Measurements from ENCODE around the gene UBXN4. TPM values are rescaled to one million over a fixed set of nuclear protein-coding genes. Genes with fewer than 3 reads are reported as not detected.
A peak's percentile ranks its signal among the peaks of the same experiment; 100 is the strongest.

The UBXN4 gene
- total and polyA plus RNA-seq, 2 of the 4 experiments (the other 2 are of a cell fraction): 48.1 to 49.1 TPM

- no peak overlapping the region for H3K9ac ChIP-seq (ENCODE audit: low read depth, low read length)
- H3K56ac ChIP-seq (ENCODE audit: extremely low read depth, insufficient read depth, low read length): no peak overlapping the region
- no peak overlapping the region for H3K4me2 ChIP-seq (ENCODE audit: low read depth, low read length)
- H3K4me1 ChIP-seq (ENCODE audit: control insufficient read depth, insufficient read depth, low read length): peaks cover 7% of the 10 kb centered on the region
- CTCF ChIA-PET: interaction anchor here (0.6 to 2.0 kb wide), 2 partner anchors 13 to 127 kb away, joined by 3 to 5 read pairs; no protein-coding TSS in a partner anchor
- dilution Hi-C loops (cut with HindIII; ENCODE audit: low sequenced_read_pairs, unreplicated experiment): no loop called here
- peaks cover 2 to 18% of the 10 kb centered on the region in 2 experiments; a peak in 2 of 4 replicates for H3K79me1 ChIP-seq (ENCODE audit: low read depth in 1 of 2, low read length in 2 of 2)
- no peak overlapping the region for H3K27ac ChIP-seq (ENCODE audit: insufficient read depth, low read length)
- no peak overlapping the region for H2AFZ ChIP-seq (replicated peaks; ENCODE audit: low read length, poor library complexity)
- H3K4ac ChIP-seq (ENCODE audit: low read depth, low read length): no peak overlapping the region
- H3K27me3 ChIP-seq (ENCODE audit: control insufficient read depth, insufficient read depth, low read length): no peaks in the 10 kb centered on the region
- BruUV-seq (replicated peaks): no TSS peak
- H4K20me1 ChIP-seq (ENCODE audit: insufficient read depth, low read length): peaks cover 3% of the 10 kb centered on the region; the same call in 1 of the 2 replicates
- H2BK15ac ChIP-seq (ENCODE audit: low read depth, low read length): no peak overlapping the region
- no CpG with 5 or more reads among the region's 2 CpGs for WGBS, 2 experiments (ENCODE audit: extremely low coverage in 2 of 2, insufficient read length in 1 of 2)
- no peak overlapping the region for H2BK20ac ChIP-seq (ENCODE audit: low read depth, low read length)
- TF ChIP-seq BHLHE40 (IDR thresholded peaks at IDR 0.05; ENCODE audit: low read depth, low read length) (no peak), FOS (IDR thresholded peaks at IDR 0.05; ENCODE audit: low read depth, low read length) (no peak), SMC3 (IDR thresholded peaks at IDR 0.05; ENCODE audit: low read depth, low read length) (no peak), CHD1 (IDR thresholded peaks at IDR 0.05; ENCODE audit: low read depth, low read length) (no peak), CEBPB (IDR thresholded peaks at IDR 0.05; ENCODE audit: low read depth, low read length) (peak; percentile 66), RAD21 (IDR thresholded peaks at IDR 0.05; ENCODE audit: low read length) (no peak)
- DNase-seq: no peak
- no peak overlapping the region for H3K23ac ChIP-seq (ENCODE audit: low read depth, low read length)
- peaks cover 2% of the 10 kb centered on the region; the same call in 1 of the 2 replicates for H3K9me3 ChIP-seq (ENCODE audit: control insufficient read depth, insufficient read depth, low read length)
- no peak overlapping the region for H4K8ac ChIP-seq (ENCODE audit: low read depth in 2 of 2, low read length in 2 of 2)
- H3K18ac ChIP-seq (ENCODE audit: low read depth, low read length): no peak overlapping the region
- no peak overlapping the region for H2BK5ac ChIP-seq (ENCODE audit: low read depth, low read length, poor library complexity, severe bottlenecking)
- in situ Hi-C loops (cut with MboI; ENCODE audit: low sequenced_read_pairs): no loop called here
- H2AK9ac ChIP-seq (replicated peaks; ENCODE audit: low read depth, low read length, poor library complexity): no peak overlapping the region
- H2AK5ac ChIP-seq (ENCODE audit: low read depth, low read length): no peak overlapping the region
- intact Hi-C loops (cut with micrococcal nuclease): no loop called here
- no peak for ATAC-seq (ENCODE audit: low read depth)
- peaks cover 5% of the 10 kb centered on the region; the same call in 1 of the 2 replicates for H3K9me1 ChIP-seq (ENCODE audit: insufficient read depth, low read length)
- no peak overlapping the region for H4K5ac ChIP-seq (ENCODE audit: low read depth, low read length)
- H2BK120ac ChIP-seq (ENCODE audit: low read depth, low read length): no peak overlapping the region
- H4K91ac ChIP-seq (ENCODE audit: insufficient read depth, low read depth, low read length): no peak overlapping the region
- no peak overlapping the region for H3K4me3 ChIP-seq (ENCODE audit: insufficient read depth, low read depth, low read length)
- no peak overlapping the region for H3K14ac ChIP-seq (replicated peaks; ENCODE audit: low read depth, low read length)
- peaks cover 29% of the 10 kb centered on the region for H3K36me3 ChIP-seq (ENCODE audit: control insufficient read depth, insufficient read depth, low read length)
- POLR2A ChIA-PET (ENCODE audit: unreplicated experiment): no interaction called here
Observed at GRCh38 chr2:135785032-135785431, 43.4 kb downstream of the UBXN4 start.

Data from IMR-90 (cell line).